MV-4-11 (cell line): ENCODE data around the gene XYLT1.

Experiments
- DNase-seq: peaks from one replicate; lab custom pipeline; 2025; lab: John Stamatoyannopoulos, UW

XYLT1 gene

DNA sequence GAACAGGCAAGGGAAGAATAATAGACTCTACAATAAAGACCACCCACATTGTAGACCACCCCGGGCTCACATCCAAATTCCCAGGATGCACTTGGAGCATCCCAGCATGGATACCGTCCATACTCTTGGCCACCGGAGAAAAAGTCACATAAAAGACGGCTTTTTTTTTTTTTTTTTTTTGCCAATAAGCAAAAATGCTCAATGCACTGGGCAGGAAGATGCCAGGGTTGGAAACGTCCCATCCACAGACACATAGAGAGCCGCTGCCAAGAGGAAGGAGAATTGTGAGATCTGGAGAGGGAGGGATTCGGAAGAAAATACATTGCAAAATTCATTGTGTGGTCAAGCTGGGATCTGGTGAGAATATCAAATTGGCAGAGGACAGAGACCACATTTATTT, 286.7 kb downstream of the XYLT1 start:
- no peak for DNase-seq

DNA sequence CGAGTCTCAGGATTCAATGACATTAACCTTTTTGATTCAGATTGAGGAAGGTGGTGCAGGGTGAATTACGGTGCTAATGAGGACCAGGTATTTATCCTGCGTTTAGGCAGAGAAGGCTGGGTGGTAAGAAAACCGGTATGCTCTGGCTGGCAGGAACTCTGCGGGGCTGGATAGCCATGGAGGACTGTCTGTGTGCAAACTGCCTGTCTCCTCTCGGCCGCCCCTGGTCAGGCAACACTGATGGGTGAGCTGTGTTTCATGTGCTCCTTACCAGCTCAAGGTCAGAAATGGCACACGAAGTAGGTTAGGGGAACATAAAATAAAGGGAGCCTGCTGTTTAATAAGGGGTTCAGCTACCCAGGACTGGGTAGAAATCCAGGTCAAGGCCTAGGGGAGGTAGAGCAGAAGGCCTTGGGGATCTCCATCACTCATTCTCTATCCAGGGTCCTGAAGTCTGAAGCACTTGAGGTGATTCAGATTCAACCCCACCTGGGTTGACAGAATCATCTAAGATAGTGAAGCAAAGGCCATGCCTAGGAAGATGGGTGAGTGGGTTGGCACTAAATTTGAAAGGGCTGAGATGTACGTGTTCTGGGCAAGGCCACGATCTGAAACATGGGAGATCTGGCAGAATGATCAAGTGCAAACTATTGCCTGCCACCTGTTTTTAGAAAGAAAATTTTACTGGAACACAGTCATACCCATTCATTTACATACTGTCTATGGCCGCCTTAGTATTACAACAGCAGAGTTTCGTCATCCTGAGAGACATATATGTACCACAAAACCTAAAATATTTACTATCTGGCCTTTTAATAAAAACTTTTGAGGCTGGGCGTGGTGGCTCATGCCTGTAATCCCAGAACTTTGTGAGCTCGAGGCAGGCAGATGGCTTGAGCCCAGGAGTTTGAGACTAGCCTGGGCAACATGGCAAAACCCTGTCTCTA, 292.5 kb downstream of the XYLT1 start:
- DNase-seq: peak; percentile 63

DNA sequence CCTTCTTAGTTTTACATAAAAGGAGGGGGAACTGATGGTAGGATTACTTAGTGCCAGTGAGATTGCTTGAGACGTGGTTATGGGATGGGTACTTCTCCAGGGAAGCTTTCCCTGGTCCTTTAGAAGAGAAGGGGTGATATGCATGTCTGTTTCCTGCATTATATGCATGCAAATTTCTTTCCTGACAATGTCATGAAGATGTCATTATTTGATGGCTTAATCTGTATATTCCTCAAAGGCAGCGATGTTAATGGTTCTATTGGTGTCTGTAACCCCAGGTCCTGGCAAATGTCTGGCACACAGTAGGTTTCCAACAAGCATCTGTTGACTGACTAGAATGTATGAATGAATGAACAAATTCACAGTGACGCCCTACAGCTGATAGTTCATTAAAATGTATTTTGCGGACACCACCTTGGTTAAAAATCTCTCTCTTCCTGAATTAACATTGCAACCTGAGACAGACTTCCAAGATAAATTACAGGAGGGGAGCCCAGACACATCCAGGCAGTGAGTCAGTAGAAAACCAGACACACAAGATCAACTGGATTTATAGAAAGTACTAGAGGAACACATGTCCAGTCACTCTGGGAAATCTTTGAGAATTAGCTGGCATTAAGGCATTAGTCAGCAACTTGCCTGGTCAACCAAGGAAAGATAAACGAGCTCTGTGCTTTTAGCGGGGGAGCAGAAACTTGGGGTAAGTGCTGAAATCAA, 293.4 kb downstream of the XYLT1 start:
- DNase-seq: no peak

DNA sequence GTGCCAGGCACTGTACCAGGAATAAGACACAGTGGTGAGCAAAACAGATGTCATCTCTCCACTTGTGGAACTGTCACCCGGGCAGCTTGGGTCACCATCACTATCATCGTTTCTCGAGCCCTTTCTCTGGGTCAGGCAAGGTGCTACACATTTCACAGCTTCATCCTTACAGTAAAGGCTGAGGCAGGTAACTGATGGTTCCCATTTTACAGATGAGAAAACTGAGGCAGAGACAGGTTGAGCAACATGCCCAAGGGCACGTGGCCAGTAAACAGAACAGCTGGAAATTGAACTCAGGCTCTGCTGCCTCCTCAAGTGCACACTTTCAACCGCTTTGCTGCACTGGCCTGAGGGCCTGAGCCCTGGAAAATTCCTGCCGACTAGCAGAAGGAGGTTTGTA, 294.6 kb downstream of the XYLT1 start:
- DNase-seq: no peak

DNA sequence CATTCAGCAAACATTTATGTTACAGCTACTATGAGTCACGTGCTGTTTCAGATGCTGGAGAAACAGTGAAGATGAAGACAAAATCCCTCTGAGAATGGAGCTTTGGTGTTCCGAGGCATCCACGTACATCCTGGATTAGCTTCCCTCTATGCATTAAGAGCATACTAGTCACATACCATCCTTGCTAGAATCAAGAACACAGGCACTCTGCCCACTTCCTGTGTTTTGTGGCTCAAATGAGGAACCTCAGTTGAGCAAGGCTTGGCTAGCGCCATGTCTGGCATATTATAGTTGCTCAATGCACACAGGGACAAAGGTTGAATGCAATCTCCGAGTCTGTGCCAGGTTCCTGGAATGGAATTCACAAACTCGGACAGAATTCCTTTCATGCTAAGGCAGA, 297.5 kb downstream of the XYLT1 start:
- peak; percentile 99 for DNase-seq

DNA sequence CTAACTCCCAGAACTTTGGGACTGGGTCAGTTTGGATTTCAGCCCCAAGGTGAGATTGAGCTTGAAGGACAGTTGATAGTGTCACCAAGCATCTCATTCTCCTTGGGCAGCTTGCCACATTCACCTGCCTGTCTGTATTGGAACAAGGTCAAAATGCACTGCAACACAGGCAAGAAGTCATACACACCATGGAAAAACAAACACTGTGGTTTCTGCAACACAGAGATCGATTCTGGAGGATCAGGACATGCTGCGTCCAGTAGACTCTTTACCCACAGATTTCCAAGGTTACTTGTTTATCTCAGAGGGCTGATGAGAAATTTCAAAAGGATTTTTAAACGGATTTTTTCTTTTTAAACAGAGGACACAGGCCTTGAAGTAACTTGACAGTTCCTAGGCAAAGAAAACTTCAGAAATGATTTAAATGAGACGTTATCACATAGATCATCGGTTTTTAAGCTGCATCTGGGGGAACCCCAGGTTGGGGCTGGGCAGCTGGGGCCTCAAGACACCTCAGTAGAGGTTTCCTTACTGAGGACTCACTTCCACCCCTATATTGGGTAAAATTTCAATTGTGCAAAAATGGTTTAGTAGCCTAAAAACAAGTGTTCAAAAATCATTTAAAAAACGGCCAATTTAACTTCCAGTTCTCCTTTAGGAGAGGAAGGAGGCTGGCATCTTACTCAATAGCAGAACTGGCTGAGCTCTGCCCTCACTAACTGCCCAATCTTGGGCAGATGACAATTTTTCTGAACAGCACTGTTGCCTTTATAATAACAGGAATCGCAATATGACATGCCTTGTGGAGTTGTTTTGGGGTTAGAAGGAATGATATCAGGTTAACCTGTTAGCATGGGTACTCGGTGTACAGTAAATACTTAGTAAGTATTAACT, 299.3 kb downstream of the XYLT1 start:
- DNase-seq: peak; percentile 94

DNA sequence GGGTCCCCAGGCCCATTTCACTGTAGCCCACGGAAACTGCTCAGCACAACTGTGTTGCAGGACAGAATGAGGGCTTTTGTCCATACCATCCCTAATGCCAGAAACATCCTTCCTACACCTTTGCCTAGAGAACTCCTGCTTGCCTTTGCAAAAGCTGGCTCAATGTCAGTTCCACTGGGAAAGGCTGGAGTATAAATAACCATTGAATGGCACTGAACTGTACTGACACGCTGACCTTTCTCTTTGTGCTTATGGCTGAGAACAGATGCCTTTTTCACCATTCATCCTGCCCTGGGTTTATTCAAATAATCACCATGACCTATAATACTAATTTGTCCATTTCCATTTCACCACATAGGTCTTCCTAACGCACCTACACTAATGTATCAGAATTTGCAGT, 300.3 kb downstream of the XYLT1 start:
- DNase-seq: no peak

DNA sequence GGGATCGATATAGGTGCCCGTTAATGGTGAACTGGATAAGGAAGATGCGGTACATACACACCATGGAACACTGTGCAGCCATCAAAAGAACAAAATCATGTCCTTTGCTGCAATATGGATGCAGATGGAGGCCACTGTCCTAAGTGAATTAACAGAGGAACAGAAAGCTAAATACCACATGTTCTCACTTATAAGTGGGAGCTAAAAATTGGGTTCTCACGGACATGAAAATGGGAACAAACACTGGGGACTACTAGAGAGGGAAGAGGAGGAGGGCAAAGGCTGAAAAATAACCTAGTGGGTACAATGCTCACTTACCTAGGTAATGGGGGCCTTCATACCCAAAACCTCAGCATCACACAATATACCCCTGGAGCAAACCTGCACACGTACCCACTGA, 302.6 kb downstream of the XYLT1 start:
- no peak for DNase-seq

DNA sequence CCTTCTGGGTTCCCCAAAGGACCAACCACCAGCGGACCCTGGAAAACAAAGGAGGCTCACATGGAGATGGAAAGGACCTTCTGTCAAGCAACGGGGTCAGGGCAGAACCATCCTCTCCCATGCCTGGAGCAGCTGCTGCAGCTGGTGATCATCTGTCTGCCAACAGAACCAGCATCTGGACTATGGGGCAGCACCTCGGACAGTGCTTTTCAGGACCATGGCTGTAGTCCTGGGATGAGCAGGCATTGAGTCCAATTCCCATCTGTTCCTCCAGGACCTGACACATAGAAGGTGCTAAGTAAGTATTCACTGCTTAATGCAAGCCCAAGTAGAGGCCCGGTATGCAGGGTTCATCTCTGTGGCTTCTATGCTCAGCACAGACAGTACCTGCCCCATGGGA, 304.7 kb downstream of the XYLT1 start:
- no peak for DNase-seq

DNA sequence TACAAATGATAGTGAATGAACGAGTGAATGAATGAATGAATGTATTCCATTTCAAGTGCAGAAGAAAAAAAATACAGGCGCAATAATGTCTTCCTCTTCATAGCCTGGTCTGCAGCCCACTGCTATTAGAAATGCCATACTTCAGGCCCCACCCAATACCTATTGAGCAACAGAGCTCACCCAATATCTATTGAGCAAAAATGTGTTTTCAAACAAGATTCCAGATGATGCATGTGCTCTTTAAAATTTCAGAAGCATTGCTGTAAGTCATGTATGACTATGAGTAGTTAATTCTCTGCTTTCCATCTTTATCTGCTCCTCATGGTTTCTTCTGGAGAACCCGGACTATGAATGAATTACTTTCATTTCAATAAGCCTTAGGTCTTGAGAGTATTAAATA, 308.2 kb downstream of the XYLT1 start:
- no peak for DNase-seq

DNA sequence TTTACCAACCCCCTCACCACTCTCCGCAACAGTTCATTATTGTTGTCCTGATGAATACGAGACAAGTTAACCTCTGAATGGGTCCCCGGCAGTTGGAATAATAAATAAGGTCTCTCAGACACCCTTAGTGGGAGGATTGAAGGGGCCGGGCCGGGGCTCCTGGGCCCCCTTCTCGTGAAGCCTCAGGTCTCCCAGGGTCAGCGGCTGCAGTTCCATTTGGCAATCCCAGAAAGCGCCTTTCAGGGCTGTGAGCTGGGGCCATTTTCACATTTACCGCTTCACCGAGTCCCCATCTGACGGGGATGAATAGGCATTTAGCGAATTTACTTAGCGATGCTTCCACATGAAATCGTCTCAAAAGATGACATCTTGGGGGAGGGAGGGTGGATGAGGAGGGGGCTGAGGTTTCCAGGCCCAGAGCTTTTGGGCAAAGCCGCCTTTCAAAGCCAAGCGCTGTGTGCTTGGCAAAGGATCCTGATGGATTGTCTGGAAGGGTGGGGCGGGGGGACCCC, 309.8 kb downstream of the XYLT1 start:
- no peak for DNase-seq

DNA sequence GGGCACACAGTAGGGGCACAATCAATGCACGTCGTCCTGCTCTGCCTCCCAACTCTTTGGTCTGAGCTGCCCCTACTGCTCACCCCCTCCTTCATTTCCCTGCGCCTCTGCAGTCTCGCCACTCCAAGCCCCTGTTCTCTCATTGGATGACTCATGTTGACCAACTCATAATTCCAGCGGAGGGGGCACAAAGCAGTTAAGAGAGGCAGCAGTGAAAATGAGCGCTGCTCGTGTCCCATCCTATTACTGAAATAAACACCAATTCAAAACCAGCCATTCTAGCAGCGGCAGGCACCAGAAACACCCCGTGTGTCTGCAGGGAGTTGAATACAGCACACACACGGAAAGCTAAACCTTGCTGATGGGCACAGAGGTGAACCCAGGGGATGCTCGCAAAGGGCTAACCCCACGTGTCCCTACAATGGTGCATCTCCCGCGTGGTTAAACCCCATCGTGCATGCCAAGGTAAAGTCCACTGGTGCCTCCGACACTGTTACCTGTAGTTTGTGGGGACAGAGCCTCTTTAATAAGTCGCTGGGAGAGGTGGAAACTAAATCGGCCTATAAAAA, 310.4 kb downstream of the XYLT1 start:
- DNase-seq: no peak

DNA sequence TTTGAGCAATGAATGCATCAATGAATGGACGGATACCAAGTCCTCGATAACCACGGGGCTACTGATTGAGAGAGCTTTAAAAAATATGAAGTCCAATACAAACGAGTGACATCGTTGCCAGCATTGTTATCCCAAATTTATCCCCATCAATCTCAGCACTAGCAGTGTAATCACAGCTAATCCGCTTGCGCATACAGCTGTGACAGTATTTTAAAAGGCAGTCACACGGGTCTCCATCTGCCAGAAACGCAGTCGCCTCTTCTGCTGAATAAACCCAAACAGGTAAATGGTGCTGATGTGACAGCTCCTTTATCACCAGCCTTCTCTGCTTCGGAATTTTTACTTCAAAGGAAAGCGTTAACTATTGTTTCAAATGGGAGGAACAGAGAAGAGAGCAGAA, 311.1 kb downstream of the XYLT1 start:
- no peak for DNase-seq

DNA sequence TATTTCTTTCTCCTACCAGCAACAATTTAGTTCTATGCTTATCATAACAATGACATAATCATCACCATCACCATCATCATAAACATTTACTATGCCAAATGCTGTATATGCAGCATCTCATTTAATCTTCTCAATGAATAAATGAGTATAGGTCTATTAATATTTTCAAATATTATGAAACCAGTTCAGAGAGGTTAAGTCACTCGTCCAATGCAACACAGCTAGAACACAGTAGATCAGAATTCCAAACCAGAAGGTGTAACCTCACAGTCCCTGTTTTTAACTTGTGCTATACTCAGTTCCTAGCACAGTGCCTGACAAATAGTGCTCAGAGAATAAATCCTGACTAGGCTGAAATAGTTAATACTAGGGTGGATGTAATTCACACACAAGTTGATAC, 314.8 kb downstream of the XYLT1 start:
- DNase-seq: no peak

DNA sequence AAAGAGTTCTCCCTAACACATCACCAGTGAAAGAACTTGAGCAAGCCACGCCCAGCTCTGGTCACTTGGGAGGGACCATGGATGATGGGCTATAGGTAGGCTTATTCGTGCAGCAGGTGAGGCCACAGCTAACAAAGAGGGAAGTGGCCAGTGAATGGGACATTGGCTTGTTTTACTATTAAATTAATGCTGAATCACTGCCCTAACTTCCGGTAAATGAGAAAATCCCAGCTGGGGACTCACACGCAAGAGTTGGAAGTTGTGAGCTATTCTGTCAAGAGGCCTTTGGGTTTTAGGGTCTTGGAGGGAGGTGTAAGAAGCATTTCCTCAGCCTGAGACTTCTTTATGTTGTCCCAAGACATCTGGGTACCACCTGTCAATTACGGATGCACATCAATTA, 315.3 kb downstream of the XYLT1 start:
- no peak for DNase-seq

DNA sequence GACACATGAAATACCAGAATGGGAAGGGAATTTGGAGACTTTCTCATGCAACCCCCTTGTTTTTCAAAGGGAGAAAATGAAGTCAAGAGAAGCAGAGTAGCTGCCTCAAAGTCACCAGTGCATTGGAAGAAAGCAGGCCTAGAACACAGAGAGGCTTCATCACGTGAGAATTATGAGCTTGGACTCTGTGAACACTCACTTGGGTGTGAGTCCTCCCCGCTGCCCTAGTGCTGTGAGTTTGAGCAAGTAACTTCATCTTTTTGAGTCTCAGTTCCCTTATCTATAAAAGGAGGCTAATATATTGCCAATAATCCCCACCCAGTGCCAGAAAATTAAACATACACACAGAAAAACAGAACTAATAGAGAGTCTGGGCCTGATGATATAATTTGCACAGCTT, 315.8 kb downstream of the XYLT1 start:
- DNase-seq: peak; percentile 65

DNA sequence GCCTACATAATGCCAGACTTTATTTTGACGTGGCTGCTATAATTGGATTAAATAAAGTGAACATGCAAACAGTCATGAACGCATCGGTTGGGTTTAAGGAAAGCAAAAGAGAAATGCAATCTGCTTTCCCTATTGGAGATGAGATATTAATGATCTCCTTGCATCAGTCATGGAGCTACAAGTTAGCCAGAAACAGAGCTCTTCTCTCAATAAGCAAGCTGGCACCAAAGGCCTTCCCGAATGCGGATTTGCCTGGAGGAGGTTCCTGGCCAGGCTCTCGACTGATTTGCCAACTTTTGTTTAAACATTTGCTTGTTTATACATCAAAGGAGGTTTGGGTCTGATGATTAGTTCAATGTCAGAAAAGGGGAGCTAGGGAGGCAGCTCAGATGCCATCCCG, 318.4 kb downstream of the XYLT1 start:
- DNase-seq: no peak

DNA sequence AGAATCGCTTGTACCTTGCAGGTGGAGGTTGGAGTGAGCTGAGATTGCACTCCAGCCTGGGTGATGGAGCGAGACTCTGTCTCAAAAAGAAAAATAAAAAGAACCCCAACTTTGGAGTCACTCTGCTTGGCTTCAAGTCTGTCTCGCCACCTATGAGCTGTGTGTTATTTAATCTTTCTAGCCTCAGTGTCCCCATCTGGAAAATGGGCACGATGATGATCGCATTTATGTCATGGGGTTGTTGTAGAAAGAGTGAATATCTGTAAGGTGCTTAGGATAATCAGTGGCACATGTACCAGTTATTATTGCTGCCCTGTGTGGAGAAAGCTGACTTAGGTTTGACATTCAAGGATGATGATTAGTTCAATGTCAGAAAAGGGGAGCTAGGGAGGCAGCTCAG, 319.4 kb downstream of the XYLT1 start:
- DNase-seq: no peak

DNA sequence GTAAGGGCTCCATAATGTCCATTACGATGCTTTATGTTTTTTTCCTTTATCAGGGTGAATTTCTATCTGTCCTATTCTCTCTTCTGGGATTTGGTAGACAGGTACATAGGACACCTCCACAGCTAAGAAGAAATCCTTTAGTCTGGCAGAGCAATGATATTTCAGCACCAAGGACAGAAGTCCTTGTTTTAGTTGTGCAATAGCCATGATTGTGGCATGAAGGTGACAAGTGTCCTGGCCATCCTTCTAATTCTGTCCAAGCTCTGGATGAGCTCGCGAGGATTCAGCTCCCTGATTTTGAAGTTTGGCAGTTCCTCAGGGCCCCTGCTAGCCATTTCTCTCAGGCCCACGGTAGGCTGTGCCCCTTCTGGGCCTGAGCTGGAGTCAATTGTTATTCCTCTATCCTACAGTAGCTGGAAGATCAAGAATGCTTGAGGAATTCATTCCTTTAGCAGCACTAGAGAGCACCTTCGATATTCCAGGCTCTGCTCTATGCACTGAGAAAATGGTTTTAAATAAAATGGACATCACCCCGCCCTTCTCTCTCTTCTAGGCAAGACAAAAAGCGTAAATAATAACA, 320.8 kb downstream of the XYLT1 start:
- peak; percentile 8 for DNase-seq

DNA sequence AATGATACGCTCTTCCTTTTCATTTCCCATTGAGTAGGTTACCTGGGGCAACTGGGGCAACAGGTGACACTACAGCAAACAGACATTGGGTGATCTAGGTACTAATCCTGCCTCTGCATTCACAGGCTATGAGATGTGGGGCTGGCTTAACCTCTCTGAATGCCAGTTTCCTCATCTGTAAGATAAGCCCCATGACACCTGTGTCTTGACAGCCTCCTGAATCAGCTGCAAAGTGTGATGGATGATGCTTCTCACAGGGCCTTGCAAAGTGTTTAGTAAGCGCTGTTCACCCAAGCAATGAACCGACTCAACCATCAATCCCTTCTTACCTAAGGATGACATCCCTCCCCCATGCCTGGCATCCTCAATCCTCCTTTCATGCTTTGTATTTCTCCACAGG, 322.8 kb downstream of the XYLT1 start:
- no peak for DNase-seq

DNA sequence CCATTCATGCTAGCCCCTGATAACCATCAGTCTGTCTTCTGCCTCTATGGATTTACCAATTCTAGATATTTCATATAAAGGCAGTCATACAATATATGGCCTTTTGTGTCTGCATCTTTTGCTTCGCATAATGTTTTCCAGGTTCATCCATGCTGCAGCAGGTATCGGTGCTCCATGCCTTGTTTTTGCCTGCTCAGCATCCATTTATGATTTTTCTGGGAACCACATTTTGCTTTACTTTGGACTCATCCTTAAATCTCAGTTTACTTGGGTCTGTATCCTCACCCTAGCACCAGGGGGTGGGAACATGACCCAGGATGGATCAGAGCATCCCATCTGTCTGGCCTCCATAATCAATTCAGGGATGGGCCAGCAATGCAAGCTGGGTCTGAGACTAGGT, 325.7 kb downstream of the XYLT1 start:
- DNase-seq: no peak
